ENCODE measurements around the gene HOXB1. TPM values are rescaled to one million over a fixed set of nuclear protein-coding genes. Genes with fewer than 3 reads are reported as not detected.

HOXB1 gene
- total RNA-seq, 2 experiments from 2014 or later, result not detected

- peaks cover 24% of the 10 kb centered on the region for H3K27me3 Mint-ChIP-seq (ENCODE audit: low read depth)
- CTCF ChIA-PET, result no interaction called here
These were observed 1.2 kb downstream of the HOXB1 start for GRCh38 chr17:48529683-48530009.

GRCh38 chr17:48528936-48529682, 1.7 kb downstream of the HOXB1 start:
- H3K36me3 Mint-ChIP-seq (ENCODE audit: low read depth), result no peaks in the 10 kb centered on the region
- DNase-seq, result no peak
- H3K9me3 Mint-ChIP-seq, result no peaks in the 10 kb centered on the region
- peaks cover 27% of the 10 kb centered on the region for H3K27me3 Mint-ChIP-seq (ENCODE audit: low read depth)
- peaks cover 5% of the 10 kb centered on the region for H3K4me1 Mint-ChIP-seq (ENCODE audit: low read depth)
- CTCF ChIA-PET, result interaction anchor here (0.5 kb wide), 1 partner anchor 206 kb away, joined by 4 read pairs; no protein-coding TSS in a partner anchor
- intact Hi-C loops (cut with micrococcal nuclease), result no loop called here
- no peak overlapping the region for H3K27ac Mint-ChIP-seq
- no peak overlapping the region for H3K4me3 Mint-ChIP-seq

More at GRCh38 chr17:48529683-48530009, 1.2 kb downstream of the HOXB1 start:
- intact Hi-C loops (cut with micrococcal nuclease), result no loop called here
- DNase-seq, result no peak
- Mint-ChIP-seq H3K9me3 (no peaks in the 10 kb centered on the region), H3K36me3 (ENCODE audit: low read depth) (no peaks in the 10 kb centered on the region), H3K27ac (no peak overlapping the region), H3K4me1 (ENCODE audit: low read depth) (peaks cover 5% of the 10 kb centered on the region), H3K4me3 (no peak overlapping the region)

DNA sequence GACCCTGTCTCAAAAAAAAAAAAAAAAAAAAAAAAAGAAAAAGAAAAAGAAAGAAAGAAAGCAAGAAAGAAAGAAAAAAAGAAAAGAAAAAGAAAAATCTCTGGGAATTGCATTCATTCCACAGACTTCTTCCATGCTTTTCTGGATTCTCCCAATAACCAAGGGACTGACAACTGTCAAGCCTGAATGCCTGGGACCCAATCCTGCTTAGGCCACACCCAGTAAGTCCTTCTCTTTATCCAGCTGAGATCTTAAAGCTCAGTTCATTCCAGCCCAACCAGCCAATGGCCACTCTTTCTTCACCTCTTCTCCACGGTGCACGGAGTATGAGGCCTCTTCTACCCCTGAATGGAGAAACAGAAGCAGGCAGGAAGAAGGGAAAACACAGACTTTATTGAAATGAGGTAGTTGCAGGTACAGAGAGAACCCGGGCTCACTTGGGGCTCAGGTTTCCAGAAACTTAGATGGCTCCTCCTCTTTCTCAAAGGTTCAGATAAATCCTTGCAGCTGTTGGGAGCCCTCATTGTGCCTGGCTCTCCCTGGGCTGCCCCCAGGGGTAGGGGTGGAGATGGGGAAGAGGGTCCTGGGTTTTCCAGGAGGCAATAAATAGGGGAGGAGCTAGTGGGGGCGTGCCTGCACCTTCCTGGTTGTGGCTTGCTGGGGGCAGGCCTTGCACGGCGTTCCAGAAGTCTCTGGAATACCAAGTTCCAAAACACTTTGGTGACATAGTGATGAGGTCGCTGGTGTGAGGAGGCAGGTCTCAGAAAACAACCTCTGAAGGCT, 2.5 kb downstream of the HOXB1 start:
- Mint-ChIP-seq H3K36me3 (ENCODE audit: low read depth) (no peaks in the 10 kb centered on the region), H3K27ac (no peak overlapping the region), H3K27me3 (ENCODE audit: low read depth) (peaks cover 28% of the 10 kb centered on the region), H3K4me3 (no peak overlapping the region), H3K9me3 (no peaks in the 10 kb centered on the region), H3K4me1 (ENCODE audit: low read depth) (peaks cover 5% of the 10 kb centered on the region)
- intact Hi-C loops (cut with micrococcal nuclease), result no loop called here
- no peak for DNase-seq
- CTCF ChIA-PET, result no interaction called here

GRCh38 chr17:48527547-48527932, 3.3 kb downstream of the HOXB1 start:
- Mint-ChIP-seq H3K9me3 (no peaks in the 10 kb centered on the region), H3K4me1 (ENCODE audit: low read depth) (peaks cover 5% of the 10 kb centered on the region), H3K36me3 (ENCODE audit: low read depth) (no peaks in the 10 kb centered on the region), H3K27ac (no peak overlapping the region), H3K27me3 (ENCODE audit: low read depth) (peaks cover 34% of the 10 kb centered on the region), H3K4me3 (peak overlapping the region; percentile 11)
- DNase-seq, result no peak
- CTCF ChIA-PET, result interaction anchor here (1.0 kb wide), 1 partner anchor 35 kb away, joined by 3 read pairs; no protein-coding TSS in a partner anchor
- intact Hi-C loops (cut with micrococcal nuclease), result no loop called here

GRCh38 chr17:48526608-48527546, 3.9 kb downstream of the HOXB1 start:
- Mint-ChIP-seq H3K36me3 (ENCODE audit: low read depth) (no peaks in the 10 kb centered on the region), H3K4me1 (ENCODE audit: low read depth) (peaks cover 5% of the 10 kb centered on the region), H3K27ac (no peak overlapping the region), H3K4me3 (no peak overlapping the region), H3K9me3 (no peaks in the 10 kb centered on the region), H3K27me3 (ENCODE audit: low read depth) (peaks cover 35% of the 10 kb centered on the region)
- intact Hi-C loops (cut with micrococcal nuclease), result no loop called here
- peak; percentile 23 for DNase-seq
- CTCF ChIA-PET, result interaction anchor here (1.0 kb wide), 1 partner anchor 34 kb away, joined by 3 read pairs; no protein-coding TSS in a partner anchor

GRCh38 chr17:48523010-48523409, 7.8 kb downstream of the HOXB1 start:
- no peak for DNase-seq
- CTCF ChIA-PET, result no interaction called here
- intact Hi-C loops (cut with micrococcal nuclease), result no loop called here
- no peak overlapping the region for H3K27ac Mint-ChIP-seq
- H3K27me3 Mint-ChIP-seq (ENCODE audit: low read depth), result peaks cover 39% of the 10 kb centered on the region
- H3K4me1 Mint-ChIP-seq (ENCODE audit: low read depth), result peaks cover 9% of the 10 kb centered on the region
- no peak overlapping the region for H3K4me3 Mint-ChIP-seq
- H3K36me3 Mint-ChIP-seq (ENCODE audit: low read depth), result no peaks in the 10 kb centered on the region
- no peaks in the 10 kb centered on the region for H3K9me3 Mint-ChIP-seq

DNA sequence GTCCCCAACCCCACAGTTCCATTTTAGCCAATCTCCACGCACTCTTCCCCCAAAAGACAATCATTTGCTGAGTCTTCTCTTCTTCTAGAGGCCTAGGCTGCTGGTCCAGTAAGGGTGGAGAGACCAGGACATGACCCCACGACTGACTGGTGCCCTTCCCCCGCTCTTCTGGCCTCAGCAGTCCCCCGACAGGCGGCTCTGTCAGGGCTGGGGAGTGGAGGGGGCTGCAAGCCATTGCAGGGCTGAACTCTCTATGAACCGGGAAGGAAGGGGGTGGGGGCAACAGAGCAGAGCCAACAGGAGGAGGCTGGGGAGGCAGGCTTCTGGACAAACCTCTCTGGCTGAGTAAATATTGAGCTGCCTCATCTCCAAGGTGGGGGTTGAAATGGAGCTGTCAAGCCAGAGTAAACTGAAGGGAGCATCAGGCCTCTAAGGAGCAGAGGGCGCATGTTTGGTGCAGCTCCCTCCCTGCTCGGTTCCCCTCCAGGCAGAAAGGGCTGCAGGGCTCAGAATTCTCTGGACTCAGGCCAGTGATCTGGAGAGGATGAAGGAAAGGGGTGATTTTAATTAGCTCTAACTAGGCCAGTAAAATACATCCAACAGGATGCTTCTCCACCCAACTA, 8.7 kb downstream of the HOXB1 start:
- Mint-ChIP-seq H3K9me3 (no peaks in the 10 kb centered on the region), H3K27ac (no peak overlapping the region), H3K4me1 (ENCODE audit: low read depth) (peaks cover 6% of the 10 kb centered on the region), H3K4me3 (no peak overlapping the region), H3K36me3 (ENCODE audit: low read depth) (no peaks in the 10 kb centered on the region), H3K27me3 (ENCODE audit: low read depth) (peaks cover 36% of the 10 kb centered on the region)
- intact Hi-C loops (cut with micrococcal nuclease), result no loop called here
- CTCF ChIA-PET, result interaction anchor here (0.6 to 0.7 kb wide), 3 partner anchors 459 to 1826 kb away, joined by 3 to 5 read pairs (median 3); no protein-coding TSS in a partner anchor
- DNase-seq, result no peak

DNA sequence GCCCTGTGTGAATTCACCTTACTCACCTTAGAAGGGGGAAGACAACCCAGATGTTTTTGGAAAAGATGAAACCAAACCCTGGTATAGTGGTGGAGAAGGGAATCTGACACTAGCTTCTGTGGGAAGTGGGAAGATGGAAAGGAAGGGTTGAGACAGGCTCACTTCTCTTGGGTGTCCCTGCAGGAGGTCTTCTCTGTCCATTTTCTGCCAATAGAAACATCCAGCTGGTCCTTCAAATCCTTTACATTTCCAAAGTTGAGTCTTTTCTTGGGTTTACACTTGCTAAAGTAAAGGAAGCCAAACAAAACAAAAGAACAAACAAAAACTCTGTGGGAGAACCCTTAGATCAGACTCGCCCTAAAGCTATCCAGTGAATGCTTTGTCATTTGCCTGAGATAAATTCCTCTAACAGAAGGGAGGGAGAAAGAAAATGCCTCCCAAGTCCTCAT, 10.2 kb downstream of the HOXB1 start:
- H3K4me1 Mint-ChIP-seq (ENCODE audit: low read depth), result peaks cover 4% of the 10 kb centered on the region
- CTCF ChIA-PET, result interaction anchor here (0.6 to 1.0 kb wide), 2 partner anchors 10 to 116 kb away, joined by 3 to 4 read pairs; no protein-coding TSS in a partner anchor
- H3K9me3 Mint-ChIP-seq, result no peaks in the 10 kb centered on the region
- intact Hi-C loops (cut with micrococcal nuclease), result no loop called here
- no peak overlapping the region for H3K4me3 Mint-ChIP-seq
- no peak overlapping the region for H3K27ac Mint-ChIP-seq
- H3K36me3 Mint-ChIP-seq (ENCODE audit: low read depth), result no peaks in the 10 kb centered on the region
- no peak for DNase-seq
- peaks cover 25% of the 10 kb centered on the region for H3K27me3 Mint-ChIP-seq (ENCODE audit: low read depth)

GRCh38 chr17:48519427-48519826, 11.4 kb downstream of the HOXB1 start:
- H3K9me3 Mint-ChIP-seq, result no peaks in the 10 kb centered on the region
- no peak for DNase-seq
- peaks cover 4% of the 10 kb centered on the region for H3K4me1 Mint-ChIP-seq (ENCODE audit: low read depth)
- no peak overlapping the region for H3K4me3 Mint-ChIP-seq
- H3K27ac Mint-ChIP-seq, result no peak overlapping the region
- no peaks in the 10 kb centered on the region for H3K36me3 Mint-ChIP-seq (ENCODE audit: low read depth)
- intact Hi-C loops (cut with micrococcal nuclease), result no loop called here
- CTCF ChIA-PET, result interaction anchor here (0.6 kb wide), 1 partner anchor 23 kb away, joined by 3 read pairs; no protein-coding TSS in a partner anchor
- peaks cover 15% of the 10 kb centered on the region for H3K27me3 Mint-ChIP-seq (ENCODE audit: low read depth)

GRCh38 chr17:48517478-48517877, 13.3 kb downstream of the HOXB1 start:
- Mint-ChIP-seq H3K9me3 (no peaks in the 10 kb centered on the region), H3K4me1 (ENCODE audit: low read depth) (peaks cover 18% of the 10 kb centered on the region), H3K27ac (no peak overlapping the region), H3K4me3 (no peak overlapping the region), H3K36me3 (ENCODE audit: low read depth) (no peaks in the 10 kb centered on the region), H3K27me3 (ENCODE audit: low read depth) (peaks cover 6% of the 10 kb centered on the region)
- CTCF ChIA-PET, result interaction anchor here (0.6 kb wide), 1 partner anchor 52 kb away, joined by 3 read pairs; no protein-coding TSS in a partner anchor
- no peak for DNase-seq
- intact Hi-C loops (cut with micrococcal nuclease), result no loop called here
